Progenitor cell of endocrine pancreas (in vitro differentiated cells): ENCODE data around the gene TPD52L1. TPM values are rescaled to one million over a fixed set of nuclear protein-coding genes. Genes with fewer than 3 reads are reported as not detected.

Source experiments
- DNase-seq: peaks from one replicate; pipeline ENCODE4 v3.0.0; 2021; ENCODE audit warnings: low spot score; ENCODE audit not compliant: unreplicated experiment
- H3K27ac Mint-ChIP-seq: 2 replicates; pipeline ENCODE4 v1.8.0; 2021; ENCODE audit warnings: mild to moderate bottlenecking, moderate library complexity, mixed read lengths
- H3K27me3 Mint-ChIP-seq: 2 replicates; pipeline ENCODE4 v1.8.0; 2021; ENCODE audit warnings: mixed read lengths
- H3K36me3 Mint-ChIP-seq: 2 replicates; pipeline ENCODE4 v1.8.0; 2022; ENCODE audit warnings: mixed read lengths; ENCODE audit not compliant: insufficient read depth
- H3K4me1 Mint-ChIP-seq: 2 replicates; pipeline ENCODE4 v1.8.0; 2021; ENCODE audit warnings: low read depth, mixed read lengths
- H3K4me3 Mint-ChIP-seq: 2 replicates; pipeline ENCODE4 v1.8.0; 2021; ENCODE audit warnings: low read depth, mild to moderate bottlenecking, moderate library complexity, mixed read lengths
- H3K9me3 Mint-ChIP-seq: 2 replicates; pipeline ENCODE4 v1.8.0; 2021; ENCODE audit warnings: low read depth, mixed read lengths
- CTCF ChIP-seq: fragments of 200-600 bp; sonication (generic); IDR thresholded peaks from one replicate; pipeline ENCODE4 v1.5.0; 2021; ENCODE audit warnings: antibody characterized with exemption, mild to moderate bottlenecking; ENCODE audit not compliant: unreplicated experiment
- total RNA-seq: library from RNA; stranded (reverse); gene quantifications from 2 replicates; pipeline ENCODE4 v1.2.1, GENCODE V29; 2021

TPD52L1 gene
- total RNA-seq, 1 donor from 2014 or later, result 33.8 TPM

DNA sequence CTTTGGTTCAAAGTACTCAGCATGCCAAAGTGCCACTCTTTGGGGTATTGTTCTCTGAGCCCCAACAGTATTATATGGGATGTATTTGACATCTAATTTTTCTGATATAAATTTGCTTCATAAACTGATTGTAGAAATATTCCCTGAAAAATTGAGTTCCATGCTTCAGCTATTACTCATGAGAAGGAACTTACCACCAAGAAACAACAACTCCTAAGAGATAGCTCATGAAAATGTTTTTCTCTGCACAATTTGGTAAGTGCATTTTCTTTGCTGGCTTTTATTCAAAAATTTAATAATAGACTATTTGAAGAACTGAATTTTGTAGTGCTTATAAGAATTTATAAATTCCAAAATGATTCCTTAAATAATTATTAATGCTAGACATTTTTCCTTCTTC, 12.8 kb upstream of the TPD52L1 start:
- no peak overlapping the region for H3K4me3 Mint-ChIP-seq
- no peak overlapping the region for H3K27ac Mint-ChIP-seq
- no peak for TF ChIP-seq CTCF
- no peaks in the 10 kb centered on the region for H3K4me1 Mint-ChIP-seq
- no peaks in the 10 kb centered on the region for H3K36me3 Mint-ChIP-seq
- peaks cover 4% of the 10 kb centered on the region for H3K27me3 Mint-ChIP-seq
- no peak for DNase-seq
- peaks cover 4% of the 10 kb centered on the region for H3K9me3 Mint-ChIP-seq

GRCh38 chr6:125142618-125143017, 11.0 kb upstream of the TPD52L1 start:
- Mint-ChIP-seq H3K9me3 (peaks cover 4% of the 10 kb centered on the region), H3K4me1 (no peaks in the 10 kb centered on the region), H3K27me3 (peaks cover 11% of the 10 kb centered on the region), H3K4me3 (no peak overlapping the region), H3K36me3 (no peaks in the 10 kb centered on the region), H3K27ac (no peak overlapping the region)
- TF ChIP-seq CTCF, result no peak
- DNase-seq, result no peak

DNA sequence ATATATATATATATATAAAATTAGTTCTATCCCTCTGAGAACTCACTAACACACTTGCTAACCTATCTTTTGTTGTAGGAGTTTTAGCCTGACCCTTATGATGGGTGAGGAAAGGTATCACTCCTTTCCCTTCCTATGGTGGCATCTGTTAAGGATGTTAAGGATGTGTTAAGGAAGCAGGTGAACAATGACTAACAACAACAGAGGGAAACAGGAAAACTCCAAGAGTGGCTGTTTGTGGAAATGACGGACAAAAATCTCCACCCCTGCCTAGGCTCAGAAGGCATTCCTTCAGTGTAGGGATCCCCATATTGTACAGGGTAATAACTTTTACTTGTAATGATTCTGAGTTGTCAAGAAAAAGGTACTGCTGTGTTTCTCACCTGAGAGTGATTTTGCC, 8.8 kb upstream of the TPD52L1 start:
- H3K9me3 Mint-ChIP-seq, result peaks cover 4% of the 10 kb centered on the region
- H3K36me3 Mint-ChIP-seq, result no peaks in the 10 kb centered on the region
- H3K4me1 Mint-ChIP-seq, result no peaks in the 10 kb centered on the region

GRCh38 chr6:125149256-125150144, 4.1 kb upstream of the TPD52L1 start:
- no peak for DNase-seq
- Mint-ChIP-seq H3K4me3 (no peak overlapping the region), H3K27me3 (peaks cover 32% of the 10 kb centered on the region), H3K9me3 (peaks cover under 1% of the 10 kb centered on the region), H3K4me1 (no peaks in the 10 kb centered on the region), H3K27ac (no peak overlapping the region), H3K36me3 (no peaks in the 10 kb centered on the region)
- TF ChIP-seq CTCF, result no peak

More for the DNA sequence above, 8.8 kb upstream of the TPD52L1 start:
- DNase-seq, result no peak
- no peak overlapping the region for H3K27ac Mint-ChIP-seq
- TF ChIP-seq CTCF, result no peak
- H3K4me3 Mint-ChIP-seq, result no peak overlapping the region
- peaks cover 23% of the 10 kb centered on the region for H3K27me3 Mint-ChIP-seq

DNA sequence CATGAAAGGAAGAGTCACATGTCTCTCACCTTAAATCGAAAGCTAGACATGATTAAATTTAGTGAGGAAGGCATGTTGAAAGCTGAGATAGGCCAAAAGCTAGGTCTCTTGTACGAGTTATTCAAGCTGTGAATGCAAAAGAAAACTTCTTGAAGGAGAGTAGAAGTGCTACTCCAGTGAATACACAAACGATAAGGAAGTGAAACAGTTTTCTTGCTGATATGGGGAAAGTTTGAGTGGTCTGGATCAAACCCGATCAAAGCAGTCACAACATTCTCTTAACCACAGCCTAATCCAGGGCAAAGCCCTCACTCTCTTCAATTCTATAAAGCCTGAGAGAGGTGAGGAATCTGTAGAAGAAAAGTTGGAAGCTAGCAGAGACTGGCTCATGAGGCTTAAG, 1.9 kb upstream of the TPD52L1 start:
- no peak for TF ChIP-seq CTCF
- Mint-ChIP-seq H3K27ac (no peak overlapping the region), H3K4me3 (no peak overlapping the region), H3K9me3 (no peaks in the 10 kb centered on the region), H3K36me3 (no peaks in the 10 kb centered on the region), H3K4me1 (peaks cover 2% of the 10 kb centered on the region), H3K27me3 (peaks cover 30% of the 10 kb centered on the region)
- no peak for DNase-seq
